Measurements from ENCODE around the gene CDKL4. TPM values are rescaled to one million over a fixed set of nuclear protein-coding genes. Genes with fewer than 3 reads are reported as not detected.

CDKL4 gene
- total RNA-seq, 4 donors from 2014 or later, result 0.48 to 1.5 TPM; not detected in 2

GRCh38 chr2:39152504-39152903, 91.3 kb downstream of the CDKL4 start:
- TF ChIP-seq POLR2A (IDR thresholded peaks at IDR 0.05), result no peak
- TF ChIP-seq POLR2AphosphoS5 (IDR thresholded peaks at IDR 0.05), result no peak
- TF ChIP-seq, protein P1, sequence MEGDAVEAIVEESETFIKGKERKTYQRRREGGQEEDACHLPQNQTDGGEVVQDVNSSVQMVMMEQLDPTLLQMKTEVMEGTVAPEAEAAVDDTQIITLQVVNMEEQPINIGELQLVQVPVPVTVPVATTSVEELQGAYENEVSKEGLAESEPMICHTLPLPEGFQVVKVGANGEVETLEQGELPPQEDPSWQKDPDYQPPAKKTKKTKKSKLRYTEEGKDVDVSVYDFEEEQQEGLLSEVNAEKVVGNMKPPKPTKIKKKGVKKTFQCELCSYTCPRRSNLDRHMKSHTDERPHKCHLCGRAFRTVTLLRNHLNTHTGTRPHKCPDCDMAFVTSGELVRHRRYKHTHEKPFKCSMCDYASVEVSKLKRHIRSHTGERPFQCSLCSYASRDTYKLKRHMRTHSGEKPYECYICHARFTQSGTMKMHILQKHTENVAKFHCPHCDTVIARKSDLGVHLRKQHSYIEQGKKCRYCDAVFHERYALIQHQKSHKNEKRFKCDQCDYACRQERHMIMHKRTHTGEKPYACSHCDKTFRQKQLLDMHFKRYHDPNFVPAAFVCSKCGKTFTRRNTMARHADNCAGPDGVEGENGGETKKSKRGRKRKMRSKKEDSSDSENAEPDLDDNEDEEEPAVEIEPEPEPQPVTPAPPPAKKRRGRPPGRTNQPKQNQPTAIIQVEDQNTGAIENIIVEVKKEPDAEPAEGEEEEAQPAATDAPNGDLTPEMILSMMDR (IDR thresholded peaks at IDR 0.05), result no peak
- no peak for TF ChIP-seq EP300 (IDR thresholded peaks at IDR 0.05)
- no peak for DNase-seq (ENCODE audit: low spot score in 2 of 2)
- WGBS, result 76% methylated on average over 2 of the region's 2 CpGs
- Histone ChIP-seq H3K4me3 (no peak overlapping the region), H3K4me1 (no peaks in the 10 kb centered on the region), H3K9me3 (no peaks in the 10 kb centered on the region), H3K36me3 (no peaks in the 10 kb centered on the region), H3K27ac (no peak overlapping the region), H3K27me3 (no peaks in the 10 kb centered on the region)

DNA sequence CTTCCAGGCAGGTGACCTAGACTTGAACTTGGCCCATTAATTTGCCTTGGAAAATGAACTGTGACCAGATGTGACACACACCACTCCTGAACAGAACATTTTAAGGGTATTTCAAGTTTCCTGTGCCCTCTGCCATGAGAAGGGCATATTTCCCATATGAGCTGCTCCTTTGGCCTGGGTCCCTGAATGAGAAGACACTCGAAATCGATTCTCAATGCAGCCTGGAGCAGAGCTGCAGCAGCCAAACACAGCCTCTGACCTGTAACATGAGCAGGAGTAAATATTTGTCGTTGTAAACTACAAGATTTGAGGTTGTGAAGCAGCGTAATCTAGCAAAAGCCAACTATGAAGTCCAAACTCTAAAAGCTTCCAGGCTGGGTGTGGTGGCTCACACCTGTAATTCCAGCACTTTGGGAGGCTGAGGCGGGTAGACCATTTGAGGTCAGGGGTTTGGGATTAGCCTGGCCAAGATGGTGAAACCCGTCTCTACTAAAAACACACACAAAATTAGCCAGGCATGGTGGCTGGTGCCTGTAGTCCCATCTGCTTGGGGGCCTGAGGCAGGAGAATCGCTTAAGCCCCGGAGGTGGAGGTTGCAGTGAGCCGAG, 92.8 kb downstream of the CDKL4 start:
- no peak for DNase-seq (ENCODE audit: low spot score in 2 of 2)

GRCh38 chr2:39150102-39150562, 93.6 kb downstream of the CDKL4 start:
- Histone ChIP-seq H3K4me1 (no peaks in the 10 kb centered on the region), H3K9me3 (no peaks in the 10 kb centered on the region), H3K27ac (no peak overlapping the region), H3K36me3 (no peaks in the 10 kb centered on the region), H3K27me3 (no peaks in the 10 kb centered on the region), H3K4me3 (no peak overlapping the region)
- WGBS, result 100% methylated on average over 5 of the region's 6 CpGs
- TF ChIP-seq, protein P1 (IDR thresholded peaks at IDR 0.05), result no peak
- no peak for TF ChIP-seq EP300 (IDR thresholded peaks at IDR 0.05)
- TF ChIP-seq POLR2AphosphoS5 (IDR thresholded peaks at IDR 0.05), result no peak
- no peak for TF ChIP-seq POLR2A (IDR thresholded peaks at IDR 0.05)
- DNase-seq (ENCODE audit: low spot score in 2 of 2), result no peak

More for the DNA sequence above, 92.8 kb downstream of the CDKL4 start:
- Histone ChIP-seq H3K4me3 (no peak overlapping the region), H3K4me1 (no peaks in the 10 kb centered on the region), H3K27me3 (no peaks in the 10 kb centered on the region), H3K9me3 (no peaks in the 10 kb centered on the region), H3K27ac (no peak overlapping the region), H3K36me3 (no peaks in the 10 kb centered on the region)
- WGBS, result 74% methylated on average over 9 of the region's 9 CpGs
- TF ChIP-seq POLR2A (IDR thresholded peaks at IDR 0.05), result no peak
- TF ChIP-seq, protein P1 (IDR thresholded peaks at IDR 0.05), result no peak
- TF ChIP-seq EP300 (IDR thresholded peaks at IDR 0.05), result no peak

- no peak overlapping the region for H3K27ac ChIP-seq
- H3K4me1 ChIP-seq, result peaks cover 8% of the 10 kb centered on the region
- no peak for TF ChIP-seq EP300 (IDR thresholded peaks at IDR 0.05)
- TF ChIP-seq, protein P1 (IDR thresholded peaks at IDR 0.05), result no peak
- TF ChIP-seq POLR2AphosphoS5 (IDR thresholded peaks at IDR 0.05), result no peak
- no peak for TF ChIP-seq POLR2A (IDR thresholded peaks at IDR 0.05)
- H3K36me3 ChIP-seq, result no peaks in the 10 kb centered on the region
- H3K27me3 ChIP-seq, result no peaks in the 10 kb centered on the region
- H3K9me3 ChIP-seq, result no peaks in the 10 kb centered on the region
- DNase-seq (ENCODE audit: low spot score in 2 of 2), result no peak
- H3K4me3 ChIP-seq, result no peak overlapping the region
These were observed 97.1 kb downstream of the CDKL4 start for GRCh38 chr2:39146630-39147029.

DNA sequence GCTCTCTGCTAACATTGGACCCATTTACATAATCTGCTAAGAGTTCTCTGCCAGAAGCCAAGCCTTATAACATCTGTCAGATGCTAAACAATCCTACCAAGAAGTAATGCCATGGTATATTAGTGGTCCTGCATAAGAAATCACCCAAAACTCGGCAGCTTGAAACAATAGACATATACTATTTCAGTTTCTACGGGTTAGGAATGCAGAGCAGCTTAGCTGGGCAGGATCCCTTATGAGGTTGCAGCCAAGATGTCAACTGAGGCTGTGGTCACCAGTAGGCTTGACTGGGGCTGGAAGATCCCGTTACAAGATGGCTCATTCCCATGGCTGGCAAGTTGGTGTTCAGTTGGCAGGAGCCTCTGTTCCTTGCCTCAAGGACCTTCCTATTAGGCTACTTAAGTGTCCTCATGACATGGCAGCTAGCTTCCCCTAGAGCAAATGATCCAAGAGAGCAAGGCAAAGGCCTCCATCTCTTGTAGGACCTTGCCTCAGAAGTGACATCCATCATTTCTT, 97.8 kb downstream of the CDKL4 start:
- Histone ChIP-seq H3K9me3 (no peaks in the 10 kb centered on the region), H3K27me3 (no peaks in the 10 kb centered on the region), H3K36me3 (no peaks in the 10 kb centered on the region), H3K27ac (no peak overlapping the region), H3K4me1 (peaks cover 15% of the 10 kb centered on the region), H3K4me3 (no peak overlapping the region)
- TF ChIP-seq POLR2AphosphoS5 (IDR thresholded peaks at IDR 0.05) (no peak), EP300 (IDR thresholded peaks at IDR 0.05) (no peak), POLR2A (IDR thresholded peaks at IDR 0.05) (no peak)
- TF ChIP-seq, protein P1 (IDR thresholded peaks at IDR 0.05), result no peak
- no peak for DNase-seq (ENCODE audit: low spot score in 2 of 2)
- WGBS, result 68% methylated on average over 3 of the region's 3 CpGs

All from suprapubic skin (tissue), 4 donors.